Measurements from ENCODE around the gene IGFBP7. TPM values are rescaled to one million over a fixed set of nuclear protein-coding genes. Genes with fewer than 3 reads are reported as not detected.

The IGFBP7 gene
- total and polyA plus RNA-seq, 4 donors = 60.5 to 216 (median 205) TPM

GRCh38 chr4:57110640-57111511, 691 bp upstream of the IGFBP7 start (continued):
- no peak for TF ChIP-seq HNF4G (IDR thresholded peaks at IDR 0.05)

- TF ChIP-seq JUND (IDR thresholded peaks at IDR 0.05) (no peak), FOXA2 (IDR thresholded peaks at IDR 0.05) (no peak)
- WGBS = 14% methylated on average over 27 of the region's 27 CpGs
- Histone ChIP-seq H3K9me3 (ENCODE audit: control insufficient read depth in 4 of 4, low read length in 3 of 4) (no peaks in the 10 kb centered on the region), H3K27me3 (ENCODE audit: control insufficient read depth in 4 of 4, insufficient read depth in 4 of 4, low read length in 3 of 4) (peaks cover 0 to 4% (median 2%) of the 10 kb centered on the region in 4 donors), H3K4me3 (ENCODE audit: low read depth in 1 of 3, low read length in 3 of 3) (peak overlapping the region; percentile 23 to 69 (median 24)), H3K27ac (ENCODE audit: low read depth in 1 of 2, low read length in 2 of 2) (peak overlapping the region; percentile 78 to 84), H3K4me1 (ENCODE audit: control insufficient read depth in 4 of 4, insufficient read depth in 4 of 4, low read length in 3 of 4) (peaks cover 0 to 19% (median 10%) of the 10 kb centered on the region in 4 donors), H3K36me3 (ENCODE audit: control insufficient read depth in 4 of 4, insufficient read depth in 3 of 4, low read depth in 1 of 4, low read length in 3 of 4) (no peaks in the 10 kb centered on the region), H3K9ac (ENCODE audit: low read depth in 1 of 2, low read length in 2 of 2) (peak overlapping the region in 1 of 2 donors; percentile 49)
- no peak for DNase-seq (ENCODE audit: low spot score)
Observed at GRCh38 chr4:57109411-57109846, 756 bp downstream of the IGFBP7 start.

DNA sequence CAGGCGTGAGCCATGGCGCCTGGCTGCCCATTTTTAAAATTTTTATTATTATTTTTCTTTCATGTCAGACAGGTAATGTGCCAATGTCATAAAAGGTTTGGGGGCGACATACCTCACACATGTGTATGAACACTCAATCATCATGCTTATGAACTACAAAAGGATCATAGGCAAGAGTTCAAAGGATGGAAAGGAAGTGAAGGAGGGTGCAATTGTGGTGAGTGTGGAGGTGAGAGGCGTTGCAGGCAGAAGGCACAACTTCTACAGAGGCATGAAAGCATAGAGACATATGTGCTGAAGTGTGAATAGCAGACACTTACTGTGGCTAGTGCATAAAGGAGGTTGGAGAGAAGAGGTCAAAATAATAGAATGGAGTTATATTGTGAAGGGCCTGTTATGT, 4.0 kb downstream of the IGFBP7 start:
- H3K4me3 ChIP-seq (ENCODE audit: low read depth in 1 of 3, low read length in 3 of 3) = no peak overlapping the region
- no peak for TF ChIP-seq CTCF (IDR thresholded peaks at IDR 0.05; ENCODE audit: low read depth, low read length, missing input control)
- no peak for TF ChIP-seq HNF4A (conservative IDR thresholded peaks at IDR 0.05)
- TF ChIP-seq GABPA (IDR thresholded peaks at IDR 0.05 in 1 of 2, conservative IDR thresholded peaks at IDR 0.05 in 1 of 2) = no peak
- no peak for TF ChIP-seq EGR1 (IDR thresholded peaks at IDR 0.05; ENCODE audit: low read depth in 2 of 2)
- no peak for TF ChIP-seq JUND (IDR thresholded peaks at IDR 0.05)
- peaks cover 0 to 2% (median 0%) of the 10 kb centered on the region in 4 donors for H3K27me3 ChIP-seq (ENCODE audit: control insufficient read depth in 4 of 4, insufficient read depth in 4 of 4, low read length in 3 of 4)
- no peaks in the 10 kb centered on the region for H3K36me3 ChIP-seq (ENCODE audit: control insufficient read depth in 4 of 4, insufficient read depth in 3 of 4, low read depth in 1 of 4, low read length in 3 of 4)
- WGBS = 87% methylated on average over 4 of the region's 4 CpGs
- no peaks in the 10 kb centered on the region for H3K9me3 ChIP-seq (ENCODE audit: control insufficient read depth in 4 of 4, low read length in 3 of 4)
- no peak for DNase-seq (ENCODE audit: low spot score)
- no peak overlapping the region for H3K27ac ChIP-seq (ENCODE audit: low read depth in 1 of 2, low read length in 2 of 2)
- H3K9ac ChIP-seq (ENCODE audit: low read depth in 1 of 2, low read length in 2 of 2) = no peak overlapping the region
- peaks cover 0 to 16% (median 9%) of the 10 kb centered on the region in 4 donors for H3K4me1 ChIP-seq (ENCODE audit: control insufficient read depth in 4 of 4, insufficient read depth in 4 of 4, low read length in 3 of 4)

DNA sequence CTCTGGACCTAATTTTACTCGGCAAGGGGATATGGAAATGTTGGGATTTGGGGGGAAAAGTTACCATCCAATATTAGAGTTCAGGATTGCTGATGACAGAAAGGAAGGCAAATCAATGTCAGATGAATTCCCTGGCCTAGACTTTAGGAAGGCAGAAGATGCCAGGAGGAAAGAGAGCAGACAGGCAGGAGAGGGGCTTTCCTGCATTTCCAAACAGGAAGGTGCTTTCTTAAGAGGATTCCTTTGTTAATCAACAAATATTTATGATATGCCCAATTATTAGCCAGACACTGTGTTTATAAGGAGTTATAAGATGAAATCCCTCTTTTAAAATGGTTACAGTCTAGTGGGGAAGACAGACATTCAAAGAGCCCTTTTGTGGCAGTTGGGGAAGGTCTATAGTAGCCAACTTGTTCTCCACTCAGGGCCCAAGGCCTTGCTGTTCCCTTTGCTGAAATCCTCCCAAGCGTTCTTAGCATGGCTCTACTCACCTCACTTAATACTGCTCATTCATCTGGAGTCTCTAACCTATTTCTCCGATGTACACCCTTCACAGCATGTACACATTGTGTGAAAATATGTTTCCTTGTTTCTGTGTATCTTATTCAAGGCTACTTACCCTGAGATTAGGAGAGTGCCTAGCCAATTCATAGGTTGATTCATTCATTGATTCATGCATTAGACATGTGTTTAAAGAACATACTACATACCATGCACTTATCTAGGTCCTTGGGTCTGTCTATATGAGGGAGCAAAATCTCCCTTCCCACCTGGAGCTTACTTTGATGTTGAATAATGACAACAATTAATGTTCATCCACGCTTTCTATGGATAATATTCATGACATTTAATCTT, 5.3 kb downstream of the IGFBP7 start:
- Histone ChIP-seq H3K36me3 (ENCODE audit: control insufficient read depth in 4 of 4, insufficient read depth in 3 of 4, low read depth in 1 of 4, low read length in 3 of 4) (no peaks in the 10 kb centered on the region), H3K9me3 (ENCODE audit: control insufficient read depth in 4 of 4, low read length in 3 of 4) (no peaks in the 10 kb centered on the region), H3K27me3 (ENCODE audit: control insufficient read depth in 4 of 4, insufficient read depth in 4 of 4, low read length in 3 of 4) (peaks cover 0 to 2% (median 0%) of the 10 kb centered on the region in 4 donors), H3K4me3 (ENCODE audit: low read depth in 1 of 3, low read length in 3 of 3) (no peak overlapping the region), H3K27ac (ENCODE audit: low read depth in 1 of 2, low read length in 2 of 2) (peak overlapping the region in 1 of 2 donors; percentile 21), H3K9ac (ENCODE audit: low read depth in 1 of 2, low read length in 2 of 2) (no peak overlapping the region), H3K4me1 (ENCODE audit: control insufficient read depth in 4 of 4, insufficient read depth in 4 of 4, low read length in 3 of 4) (peaks cover 0 to 5% (median 2%) of the 10 kb centered on the region in 4 donors)
- WGBS = 68% methylated on average over 4 of the region's 4 CpGs
- DNase-seq (ENCODE audit: low spot score) = no peak
- TF ChIP-seq TAF1 (conservative IDR thresholded peaks at IDR 0.05) = no peak
- no peak for TF ChIP-seq MAX (IDR thresholded peaks at IDR 0.05)
- no peak for TF ChIP-seq YY1 (IDR thresholded peaks at IDR 0.05)
- no peak for TF ChIP-seq HNF4A (conservative IDR thresholded peaks at IDR 0.05)
- no peak for TF ChIP-seq RAD21 (IDR thresholded peaks at IDR 0.05)
- no peak for TF ChIP-seq EGR1 (IDR thresholded peaks at IDR 0.05; ENCODE audit: low read depth in 2 of 2)
- TF ChIP-seq ZBTB33 (IDR thresholded peaks at IDR 0.05) = no peak
- no peak for TF ChIP-seq REST (IDR thresholded peaks at IDR 0.05)
- TF ChIP-seq RXRA (IDR thresholded peaks at IDR 0.05) = no peak
- no peak for TF ChIP-seq JUND (IDR thresholded peaks at IDR 0.05)

Data from liver (tissue), 9 donors.